ENCODE results near the gene TP53I13.

The TP53I13 gene

GRCh38 chr17:29595107-29595942 is 26.8 kb downstream of the TP53I13 start:
- DNase-seq, result no peak

DNA sequence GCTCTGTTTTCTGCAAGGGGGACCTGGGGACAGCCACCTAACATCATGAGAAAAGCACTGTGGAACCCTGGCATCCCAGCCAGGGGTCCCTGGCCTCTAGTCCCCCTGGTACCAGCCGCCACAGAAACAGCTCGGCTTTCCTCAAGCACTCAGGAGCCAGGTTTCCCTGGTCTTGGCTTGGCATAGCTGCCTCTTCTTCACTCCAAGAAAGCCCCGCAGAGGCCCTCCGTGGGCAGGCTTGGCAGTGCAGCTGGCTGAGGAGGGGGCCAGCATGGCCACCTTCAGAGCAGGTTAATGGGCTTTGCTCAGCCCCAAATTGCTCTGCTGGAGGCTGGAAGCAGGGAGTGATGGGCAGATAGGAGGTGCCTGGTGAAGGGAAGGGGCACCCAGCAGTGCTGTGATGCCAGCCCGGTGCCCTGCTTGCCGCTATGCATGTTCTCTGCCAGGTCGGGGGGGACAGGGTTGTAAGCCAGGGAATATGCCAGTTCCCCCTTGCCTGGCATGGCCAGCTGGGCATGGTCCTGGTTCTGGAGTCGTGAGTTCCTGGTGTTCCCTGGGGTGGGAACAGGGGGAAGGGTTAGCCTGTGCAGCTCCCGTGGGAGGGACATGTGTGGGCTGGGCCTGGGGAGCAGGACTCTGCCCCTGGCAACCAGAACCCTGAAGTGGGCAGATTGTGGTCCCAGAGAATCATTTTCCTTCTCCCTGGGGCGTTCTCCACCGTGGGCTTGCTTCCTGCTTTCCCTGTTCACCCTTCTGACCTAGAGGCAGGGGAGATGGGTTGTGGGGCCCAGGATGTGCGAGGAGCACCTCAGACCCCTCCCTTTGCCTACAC is 27.7 kb downstream of the TP53I13 start:
- no peak for DNase-seq

GRCh38 chr17:29596811-29597210 is 28.3 kb downstream of the TP53I13 start:
- DNase-seq, result no peak

DNA sequence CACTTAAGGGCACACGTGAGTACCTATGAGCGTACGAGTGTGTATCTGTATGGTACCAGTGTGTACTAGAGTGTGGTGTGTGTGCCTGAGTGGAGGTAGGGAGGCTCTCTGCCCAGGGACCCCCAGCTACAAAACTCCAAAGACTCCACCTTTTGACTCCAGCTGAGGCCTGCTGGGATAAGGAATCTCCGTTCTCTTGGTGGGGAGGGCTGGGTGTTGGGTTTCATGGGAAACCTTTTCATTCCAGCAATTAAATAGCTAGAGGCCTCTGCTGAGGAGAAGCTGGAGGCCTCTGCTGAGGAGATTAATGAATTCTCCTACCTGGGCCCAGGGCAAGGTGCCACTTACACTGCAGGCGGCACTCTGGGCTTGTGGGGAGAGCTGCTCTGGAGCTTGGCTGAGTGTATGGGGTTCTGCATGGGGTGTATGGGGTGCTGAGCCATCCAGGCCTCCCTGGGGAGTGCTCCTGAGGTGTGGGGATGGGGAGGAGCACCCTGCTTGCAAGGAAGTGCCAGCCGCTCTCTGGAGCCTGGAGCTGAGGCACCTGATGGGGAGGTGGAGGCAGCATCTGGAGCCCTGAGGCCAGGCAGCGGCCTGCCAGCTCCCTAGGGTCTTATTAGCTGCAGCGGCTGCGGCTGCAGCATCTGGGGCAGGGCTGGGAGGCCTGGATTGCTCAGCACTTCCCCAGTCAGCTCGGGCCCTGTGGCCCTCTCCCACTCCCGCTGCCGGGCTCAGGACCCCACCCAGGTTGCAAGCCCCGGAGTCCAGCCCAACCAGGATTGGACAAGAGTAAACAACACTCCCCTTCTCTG is 29.1 kb downstream of the TP53I13 start:
- no peak for DNase-seq

GRCh38 chr17:29603109-29603674 is 34.7 kb downstream of the TP53I13 start:
- no peak for DNase-seq

DNA sequence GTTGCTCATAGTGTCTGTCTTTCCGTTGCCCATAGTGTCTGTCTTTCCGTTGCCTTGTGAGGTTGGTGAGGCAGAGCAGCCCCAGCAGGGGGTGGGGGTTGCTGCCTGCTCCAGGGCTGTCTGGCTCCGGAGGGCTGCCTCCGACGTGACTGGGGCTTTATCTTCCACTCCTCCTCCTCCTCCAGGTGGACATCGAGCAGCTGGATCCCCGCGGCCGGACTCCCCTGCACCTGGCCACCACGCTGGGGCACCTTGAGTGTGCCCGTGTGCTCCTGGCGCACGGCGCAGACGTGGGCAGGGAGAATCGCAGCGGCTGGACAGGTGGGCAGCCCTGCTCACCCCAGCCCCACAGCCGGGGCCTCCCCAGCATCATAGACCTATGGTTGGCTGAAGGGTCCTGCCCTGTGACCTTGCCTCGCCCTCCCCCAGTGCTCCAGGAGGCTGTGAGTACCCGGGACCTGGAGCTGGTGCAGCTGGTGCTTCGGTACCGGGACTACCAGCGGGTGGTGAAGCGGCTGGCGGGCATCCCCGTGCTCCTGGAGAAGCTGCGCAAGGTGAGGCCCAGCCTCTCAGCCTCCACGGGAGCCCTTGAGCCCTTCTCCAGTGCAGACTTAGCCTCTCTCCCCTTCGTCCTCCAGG is 39.2 kb downstream of the TP53I13 start:
- DNase-seq, result no peak

GRCh38 chr17:29608986-29609385 is 40.5 kb downstream of the TP53I13 start:
- no peak for DNase-seq

GRCh38 chr17:29610395-29610794 is 41.9 kb downstream of the TP53I13 start:
- no peak for DNase-seq

DNA sequence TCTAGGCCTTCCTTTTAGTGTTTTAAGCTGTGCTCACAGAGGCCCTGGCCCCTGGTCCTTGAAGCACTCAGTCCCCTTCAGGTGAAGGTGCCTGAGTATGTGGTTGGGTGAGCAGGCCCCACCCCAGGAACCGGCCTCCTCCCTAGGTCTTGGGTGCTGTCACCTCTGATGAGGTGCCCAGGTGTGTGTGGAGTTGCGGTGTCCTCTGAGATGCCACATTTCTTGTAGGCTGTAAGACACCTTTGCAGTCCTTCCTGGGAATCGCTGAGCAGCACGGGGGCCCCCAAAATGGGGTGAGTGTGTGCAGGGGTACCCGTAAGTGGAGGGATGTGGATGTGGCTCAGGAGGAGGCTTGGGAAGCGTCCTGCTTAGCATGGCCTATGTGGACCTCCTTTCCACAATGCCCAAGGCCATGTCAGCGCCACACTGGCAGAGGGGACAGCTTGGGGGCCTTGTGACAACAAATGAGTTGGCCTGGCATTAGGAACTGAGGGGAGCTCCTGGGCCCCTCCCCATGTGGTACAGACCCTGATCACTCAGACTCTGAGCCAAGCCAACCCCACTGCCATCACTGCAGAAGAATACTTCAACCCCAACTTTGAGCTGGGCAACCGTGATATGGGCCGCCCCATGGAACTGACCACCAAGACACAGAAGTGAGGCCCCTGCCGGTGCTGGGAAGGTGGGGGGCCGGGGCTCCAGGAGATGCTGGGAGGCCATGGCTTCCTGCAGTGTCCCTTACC is 43.0 kb downstream of the TP53I13 start:
- no peak for DNase-seq

DNA sequence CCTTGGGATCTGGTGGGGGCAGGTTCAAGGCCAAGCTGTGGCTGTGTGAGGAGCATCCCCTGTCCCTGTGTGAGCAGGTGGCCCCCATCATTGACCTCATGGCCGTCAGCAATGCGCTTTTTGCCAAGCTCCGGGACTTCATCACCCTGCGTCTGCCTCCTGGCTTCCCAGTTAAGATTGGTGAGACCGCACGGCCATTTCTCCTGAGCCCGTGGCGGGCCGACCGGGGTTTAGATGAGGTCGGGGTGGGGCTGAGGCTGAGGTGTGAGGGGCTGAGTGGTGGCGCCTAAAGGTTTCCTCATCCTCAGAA is 43.5 kb downstream of the TP53I13 start:
- DNase-seq, result no peak

- DNase-seq, result no peak
These were observed 44.1 kb downstream of the TP53I13 start for GRCh38 chr17:29612404-29613280.

GRCh38 chr17:29613352-29613837 is 44.9 kb downstream of the TP53I13 start:
- DNase-seq, result peak; percentile 92

DNA sequence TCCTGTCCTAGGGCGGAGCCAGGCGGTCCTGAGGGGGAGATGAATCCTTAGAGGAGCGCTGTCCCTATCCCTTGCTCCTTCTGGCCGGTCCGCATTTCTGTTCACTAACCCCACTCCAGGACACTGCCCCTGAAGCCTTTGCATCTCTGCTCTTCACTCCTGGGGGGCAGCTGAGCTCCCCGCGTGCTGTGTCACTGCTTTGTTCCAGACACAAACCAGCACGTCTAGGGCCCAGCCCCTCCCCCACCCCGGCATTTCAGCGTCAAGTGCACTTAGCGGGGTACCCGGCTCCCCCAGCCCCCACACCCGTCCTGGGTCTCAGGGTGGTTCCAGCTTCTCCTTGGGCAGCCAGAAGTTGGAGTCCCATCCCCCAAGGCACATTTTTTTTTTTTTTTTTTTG is 45.4 kb downstream of the TP53I13 start:
- DNase-seq, result no peak

- DNase-seq, result no peak
These were observed 46.0 kb downstream of the TP53I13 start for GRCh38 chr17:29614349-29615047.

GRCh38 chr17:29615048-29615385 is 46.5 kb downstream of the TP53I13 start:
- peak; percentile 48 for DNase-seq

DNA sequence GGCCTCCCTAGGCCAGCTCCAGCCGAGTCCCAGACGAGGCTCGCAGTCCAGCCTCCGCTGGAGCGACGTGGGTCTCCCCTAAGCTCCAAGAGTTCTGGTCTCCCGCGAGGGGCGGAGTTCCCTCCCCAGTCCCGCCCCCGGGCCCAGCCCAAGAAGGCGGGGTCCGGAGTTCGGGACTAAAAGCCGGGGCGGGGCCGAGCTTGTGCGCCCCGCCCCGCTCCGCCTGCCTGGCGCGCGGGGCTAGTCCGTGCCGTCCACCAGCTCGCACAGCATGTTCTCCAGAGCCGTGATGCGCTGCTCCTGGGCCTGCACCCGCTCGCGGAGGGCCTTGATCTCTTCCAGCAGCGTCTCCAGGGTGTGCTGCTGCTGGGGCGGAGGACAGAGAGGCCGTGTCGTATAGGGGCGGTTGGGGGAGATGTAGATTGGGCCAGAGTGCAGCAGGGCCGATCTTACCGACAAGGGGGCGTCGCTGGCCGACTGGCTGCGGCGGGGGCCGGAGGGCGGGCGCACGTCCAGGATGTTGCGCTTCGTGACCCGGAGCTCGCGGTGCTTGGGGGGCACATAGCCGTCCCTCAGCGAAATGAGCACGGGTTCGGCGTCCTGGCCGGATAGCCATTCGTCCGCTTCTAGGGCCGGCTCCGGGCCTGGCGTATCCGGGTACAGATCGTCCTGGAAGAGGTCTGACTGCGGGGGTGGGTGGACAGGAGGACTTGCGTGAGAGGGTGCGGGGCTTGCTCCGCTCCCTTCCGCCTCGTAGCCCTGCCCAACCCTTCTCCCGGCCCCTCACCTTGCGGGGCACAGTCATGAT is 47.2 kb downstream of the TP53I13 start:
- DNase-seq, result peak; percentile 79

DNA sequence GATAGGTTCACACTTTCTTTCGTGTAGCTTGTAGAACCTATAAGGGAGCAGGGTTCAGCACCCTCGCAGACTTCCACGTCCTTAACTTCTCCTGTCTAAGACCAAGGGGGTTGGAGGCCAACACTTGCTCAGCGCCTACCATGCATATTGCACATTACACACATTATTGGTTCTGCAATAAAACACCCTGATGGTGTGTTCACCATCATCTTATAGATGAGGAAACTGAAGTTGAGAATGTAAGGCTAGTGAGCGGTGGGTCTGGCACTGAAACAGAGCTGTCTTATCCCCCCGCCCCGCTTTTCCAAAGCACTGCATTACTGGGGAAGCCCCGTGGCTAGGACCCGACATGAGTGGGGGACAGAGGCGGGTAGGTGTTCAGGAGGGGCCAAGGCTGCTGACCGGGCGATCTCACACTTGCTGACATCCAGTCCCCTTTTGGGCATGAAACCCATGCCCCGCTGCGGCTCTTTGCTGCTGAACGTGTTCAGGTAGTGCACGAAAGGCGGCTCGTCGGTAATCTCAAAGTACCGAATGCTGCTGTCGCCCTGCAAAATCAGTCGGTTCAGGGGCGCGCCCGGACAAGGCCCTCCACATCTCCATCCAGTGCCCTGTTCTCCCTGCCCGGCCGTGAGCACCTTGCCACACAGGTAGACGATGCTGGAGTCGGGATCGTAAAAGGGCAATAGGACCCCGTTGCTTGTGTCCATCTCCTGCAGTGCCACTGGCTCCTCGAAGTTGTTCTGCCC is 48.0 kb downstream of the TP53I13 start:
- no peak for DNase-seq

DNA sequence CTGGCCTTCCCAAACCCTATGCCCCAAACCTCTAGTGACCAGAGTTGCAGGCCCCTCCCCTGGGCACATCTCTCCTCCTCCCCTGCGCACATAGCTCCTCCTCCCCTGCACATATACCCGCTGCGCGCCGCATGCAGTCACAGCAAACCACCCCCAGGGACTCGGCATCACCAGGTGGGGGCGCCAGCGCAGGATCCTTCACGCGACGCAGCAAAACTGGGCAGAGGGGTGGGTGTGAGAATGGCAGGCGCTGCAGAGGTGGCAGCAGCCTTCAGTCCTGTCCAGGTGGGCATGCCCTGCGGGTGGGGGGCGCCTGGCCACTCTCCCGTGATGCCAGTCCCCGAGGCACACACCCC is 48.6 kb downstream of the TP53I13 start:
- DNase-seq, result peak; percentile 88

Data from effector CD4-positive, alpha-beta T cell (primary cell).